Measurements from ENCODE around the gene SFSWAP.

The SFSWAP gene

GRCh38 chr12:131789638-131790037 is 78.7 kb downstream of the SFSWAP start:
- TF ChIP-seq CTCF (IDR thresholded peaks at IDR 0.05; ENCODE audit: low read depth, low read length) = no peak
- no peak overlapping the region for H3K4me3 ChIP-seq (ENCODE audit: low read depth, low read length)
- H3K27ac ChIP-seq = no peak overlapping the region
- no peak for DNase-seq
- no peaks in the 10 kb centered on the region for H3K27me3 ChIP-seq (ENCODE audit: insufficient read depth, low read depth, severe bottlenecking)
- no peaks in the 10 kb centered on the region for H3K9me3 ChIP-seq (ENCODE audit: severe bottlenecking)
- H3K36me3 ChIP-seq = peaks cover 30% of the 10 kb centered on the region

GRCh38 chr12:131793243-131794022 is 82.5 kb downstream of the SFSWAP start:
- H3K36me3 ChIP-seq = peaks cover 27% of the 10 kb centered on the region
- DNase-seq = no peak
- H3K9me3 ChIP-seq (ENCODE audit: severe bottlenecking) = no peaks in the 10 kb centered on the region
- H3K27me3 ChIP-seq (ENCODE audit: insufficient read depth, low read depth, severe bottlenecking) = no peaks in the 10 kb centered on the region
- no peak for TF ChIP-seq CTCF (IDR thresholded peaks at IDR 0.05; ENCODE audit: low read depth, low read length)
- H3K27ac ChIP-seq = no peak overlapping the region
- H3K4me3 ChIP-seq (ENCODE audit: low read depth, low read length) = no peak overlapping the region

- DNase-seq = no peak
- TF ChIP-seq CTCF (IDR thresholded peaks at IDR 0.05; ENCODE audit: low read depth, low read length) = no peak
- Histone ChIP-seq H3K4me3 (ENCODE audit: low read depth, low read length) (no peak overlapping the region), H3K9me3 (ENCODE audit: severe bottlenecking) (no peaks in the 10 kb centered on the region), H3K27me3 (ENCODE audit: insufficient read depth, low read depth, severe bottlenecking) (no peaks in the 10 kb centered on the region), H3K27ac (no peak overlapping the region), H3K36me3 (peaks cover 27% of the 10 kb centered on the region)
Observed at GRCh38 chr12:131794061-131794460, 83.2 kb downstream of the SFSWAP start.

- H3K36me3 ChIP-seq = peaks cover 30% of the 10 kb centered on the region
Observed at GRCh38 chr12:131794573-131794972, 83.7 kb downstream of the SFSWAP start.

GRCh38 chr12:131795064-131795463 is 84.2 kb downstream of the SFSWAP start:
- Histone ChIP-seq H3K36me3 (peaks cover 28% of the 10 kb centered on the region), H3K27me3 (ENCODE audit: insufficient read depth, low read depth, severe bottlenecking) (no peaks in the 10 kb centered on the region), H3K27ac (no peak overlapping the region), H3K4me3 (ENCODE audit: low read depth, low read length) (no peak overlapping the region), H3K9me3 (ENCODE audit: severe bottlenecking) (no peaks in the 10 kb centered on the region)
- DNase-seq = no peak
- no peak for TF ChIP-seq CTCF (IDR thresholded peaks at IDR 0.05; ENCODE audit: low read depth, low read length)

More at GRCh38 chr12:131794573-131794972, 83.7 kb downstream of the SFSWAP start:
- TF ChIP-seq CTCF (IDR thresholded peaks at IDR 0.05; ENCODE audit: low read depth, low read length) = no peak
- no peaks in the 10 kb centered on the region for H3K27me3 ChIP-seq (ENCODE audit: insufficient read depth, low read depth, severe bottlenecking)
- H3K9me3 ChIP-seq (ENCODE audit: severe bottlenecking) = no peaks in the 10 kb centered on the region
- H3K27ac ChIP-seq = no peak overlapping the region
- no peak for DNase-seq
- H3K4me3 ChIP-seq (ENCODE audit: low read depth, low read length) = no peak overlapping the region
